ENCODE results near the gene ELFN2.
"Not testable (repeated sequence)": the region's sequence is repeated elsewhere in the genome, so short reads cannot be mapped to it uniquely, and the experiment has no call there.

GRCh38 chr22:37399457-37399856, 27.8 kb downstream of the ELFN2 start:
- not testable (repeated sequence) for TF ChIP-seq CTCF (conservative IDR thresholded peaks at IDR 0.05; ENCODE audit: low read length); EZH2phosphoT487 (IDR thresholded peaks at IDR 0.05; ENCODE audit: borderline replicate concordance, low read depth, low read length)

Measured in OCI-LY7 (cell line).